Trophoblast cell (in vitro differentiated cells and primary cell): ENCODE measurements around the gene AOPEP.

Source experiments
- DNase-seq, 2 donors: peaks; one replicate each; pipeline ENCODE4 v3.0.0-alpha.2; 2016
- H2AFZ ChIP-seq: 2 replicates; pipeline ENCODE4 v1.6.1; 2013; ENCODE audit warnings: low read length, moderate library complexity, mild to moderate bottlenecking; ENCODE audit not compliant: insufficient read depth, poor library complexity
- H2AK5ac ChIP-seq: 2 replicates; pipeline ENCODE4 v1.6.1; 2013; ENCODE audit warnings: mild to moderate bottlenecking, low read length
- H2BK120ac ChIP-seq: 2 replicates; pipeline ENCODE4 v1.6.1; 2013; ENCODE audit warnings: low read length, mild to moderate bottlenecking, moderate library complexity; ENCODE audit not compliant: insufficient read depth, poor library complexity
- H2BK12ac ChIP-seq: 2 replicates; pipeline ENCODE4 v1.6.1; 2013; ENCODE audit warnings: mild to moderate bottlenecking, low read length, moderate library complexity
- H2BK5ac ChIP-seq: 2 replicates; pipeline ENCODE4 v1.6.1; 2013; ENCODE audit warnings: low read length, low read depth, moderate library complexity, mild to moderate bottlenecking; ENCODE audit not compliant: poor library complexity
- H3K14ac ChIP-seq: 2 replicates; pipeline ENCODE4 v1.6.1; 2013; ENCODE audit warnings: mild to moderate bottlenecking, low read length
- H3K18ac ChIP-seq: 2 replicates; pipeline ENCODE4 v1.6.1; 2013; ENCODE audit warnings: mild to moderate bottlenecking, low read length
- H3K23ac ChIP-seq: 2 replicates; pipeline ENCODE4 v1.6.1; 2013; ENCODE audit warnings: low read length
- H3K27ac ChIP-seq: 2 replicates; pipeline ENCODE4 v1.5.1; 2013; ENCODE audit warnings: low read depth, mild to moderate bottlenecking, inconsistent platforms, low read length, moderate library complexity
- H3K27me3 ChIP-seq: 2 replicates; pipeline ENCODE4 v1.6.1; 2013; ENCODE audit warnings: inconsistent platforms, mild to moderate bottlenecking, low read length, moderate library complexity; ENCODE audit not compliant: insufficient read depth
- H3K36me3 ChIP-seq, 2 experiments: 1 replicate in 1 of 2; 2 replicates in 1 of 2; pipeline ENCODE4 v1.6.1; 2013; ENCODE audit warnings: low read length in 2 of 2, mild to moderate bottlenecking in 2 of 2, moderate library complexity in 1 of 2; ENCODE audit not compliant: insufficient read depth in 2 of 2, control insufficient read depth in 1 of 2
- H3K4ac ChIP-seq: 2 replicates; pipeline ENCODE4 v1.6.1; 2013; ENCODE audit warnings: low read depth, mild to moderate bottlenecking, low read length, moderate library complexity
- H3K4me1 ChIP-seq, 2 experiments: 1 replicate in 1 of 2; 2 replicates in 1 of 2; pipeline ENCODE4 v1.6.1; 2013; ENCODE audit warnings: low read length in 2 of 2, mild to moderate bottlenecking in 2 of 2, moderate library complexity in 1 of 2; ENCODE audit not compliant: insufficient read depth in 2 of 2, control insufficient read depth in 1 of 2
- H3K4me2 ChIP-seq: 2 replicates; pipeline ENCODE4 v1.6.1; 2013; ENCODE audit warnings: inconsistent platforms, mild to moderate bottlenecking, low read length, moderate library complexity
- H3K4me3 ChIP-seq: 2 replicates; pipeline ENCODE4 v1.5.1; 2013; ENCODE audit warnings: mild to moderate bottlenecking, low read depth, low read length, inconsistent platforms
- H3K79me1 ChIP-seq: one replicate; pipeline ENCODE4 v1.6.1; 2013; ENCODE audit warnings: low read length
- H3K79me2 ChIP-seq: 2 replicates; pipeline ENCODE4 v1.6.1; 2013; ENCODE audit warnings: low read length, mild to moderate bottlenecking; ENCODE audit not compliant: control insufficient read depth, insufficient read depth, poor library complexity
- H3K9ac ChIP-seq: 2 replicates; pipeline ENCODE4 v1.6.1; 2013; ENCODE audit warnings: mild to moderate bottlenecking, low read length
- H3K9me3 ChIP-seq: 2 replicates; pipeline ENCODE4 v1.6.1; 2013; ENCODE audit warnings: low read depth, mild to moderate bottlenecking, control low read depth, inconsistent platforms, low read length; ENCODE audit not compliant: insufficient read depth
- H4K12ac ChIP-seq: 2 replicates; pipeline ENCODE4 v1.6.1; 2013; ENCODE audit warnings: low read depth, mild to moderate bottlenecking, low read length, moderate library complexity
- H4K8ac ChIP-seq: 2 replicates; pipeline ENCODE4 v1.6.1; 2013; ENCODE audit warnings: low read depth, mild to moderate bottlenecking, low read length, moderate library complexity
- H4K91ac ChIP-seq: one replicate; pipeline ENCODE4 v1.6.1; 2013; ENCODE audit warnings: low read depth, mild to moderate bottlenecking, low read length, moderate library complexity
- WGBS: extraction: QIAGEN DNeasy Blood & Tissue Kit; methylation state at CpG from one replicate; pipeline ENCODE4 v1.1.7; 2013; ENCODE audit warnings: missing lambda C conversion rate; ENCODE audit not compliant: insufficient read length, insufficient coverage; ENCODE audit errors: extremely low coverage; 5-methylcytosine and 5-hydroxymethylcytosine counted together

Gene AOPEP

GRCh38 chr9:94913550-94913949 is 187.1 kb downstream of the AOPEP start:
- H3K9ac ChIP-seq, result no peak overlapping the region
- no peak overlapping the region for H2BK120ac ChIP-seq
- no peak overlapping the region for H3K18ac ChIP-seq
- no CpG with 5 or more reads among the region's 4 CpGs for WGBS
- H3K4ac ChIP-seq, result no peak overlapping the region
- H3K4me1 ChIP-seq, result peaks cover 31 to 53% of the 10 kb centered on the region in 2 experiments
- peaks cover 10% of the 10 kb centered on the region for H3K79me2 ChIP-seq
- no peaks in the 10 kb centered on the region for H3K27me3 ChIP-seq
- peaks cover 1% of the 10 kb centered on the region for H3K9me3 ChIP-seq
- no peak for DNase-seq
- H3K79me1 ChIP-seq, result peaks cover 41% of the 10 kb centered on the region
- no peak overlapping the region for H2BK5ac ChIP-seq
- no peak overlapping the region for H3K4me2 ChIP-seq
- H3K27ac ChIP-seq, result peak overlapping the region; percentile 36
- no peak overlapping the region for H4K8ac ChIP-seq
- H4K12ac ChIP-seq, result no peak overlapping the region
- H2AFZ ChIP-seq, result no peak overlapping the region
- H3K14ac ChIP-seq, result no peak overlapping the region
- no peak overlapping the region for H2AK5ac ChIP-seq
- no peak overlapping the region for H4K91ac ChIP-seq
- no peak overlapping the region for H3K23ac ChIP-seq
- no peak overlapping the region for H2BK12ac ChIP-seq
- H3K4me3 ChIP-seq, result no peak overlapping the region
- no peaks in the 10 kb centered on the region for H3K36me3 ChIP-seq

DNA sequence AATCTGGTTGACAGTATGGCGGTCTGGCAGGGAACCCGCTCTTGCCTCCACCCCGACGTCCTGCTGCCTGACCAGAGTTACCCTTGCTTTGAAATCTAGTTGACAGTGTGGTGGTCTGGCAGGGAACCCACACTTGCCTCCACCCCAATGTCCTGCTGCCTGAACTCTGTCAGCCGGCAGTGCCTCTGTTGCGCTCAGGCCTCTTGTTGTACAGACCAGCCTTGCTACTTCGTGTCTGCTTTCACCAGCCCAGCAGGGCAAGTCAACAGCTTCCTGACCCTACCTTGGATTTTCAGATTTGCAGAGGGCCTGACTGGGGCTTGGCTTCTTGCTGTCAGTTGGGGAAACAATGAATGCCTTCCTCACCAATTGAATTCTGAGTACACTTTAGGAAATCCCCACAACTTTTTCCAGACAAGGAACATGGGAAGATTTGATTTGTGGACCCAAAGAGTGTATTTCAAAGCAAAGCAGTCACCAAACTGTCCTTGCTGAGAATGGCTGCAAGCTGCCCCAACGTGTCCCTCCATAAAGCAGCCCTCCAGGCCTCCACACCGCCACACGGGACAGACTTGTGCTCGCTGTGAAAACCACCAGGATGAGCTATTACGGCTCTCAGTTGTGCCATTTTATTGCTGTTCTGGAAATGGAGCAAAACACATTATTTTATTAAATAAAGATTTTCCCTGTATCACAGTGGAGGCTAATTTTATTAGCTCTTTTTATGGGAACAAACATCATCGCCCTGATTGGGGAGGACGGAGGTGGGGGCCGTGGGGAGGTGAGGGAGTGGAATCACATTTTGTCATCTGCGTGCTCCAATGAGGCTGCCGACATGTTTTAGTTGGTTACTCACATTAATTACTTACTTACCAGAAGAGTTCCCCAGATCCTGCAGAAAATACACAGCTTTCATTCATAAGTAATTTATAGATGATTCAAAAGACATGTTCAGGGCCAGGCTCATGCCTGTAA is 189.3 kb downstream of the AOPEP start:
- Histone ChIP-seq H3K79me1 (peaks cover 50% of the 10 kb centered on the region), H3K9me3 (peaks cover 1% of the 10 kb centered on the region), H3K4ac (peak overlapping the region; percentile 83), H2BK5ac (peak overlapping the region; percentile 46), H3K4me1 (peaks cover 43 to 59% of the 10 kb centered on the region in 2 experiments), H3K18ac (peak overlapping the region; percentile 71), H3K27ac (peak overlapping the region; percentile 55), H4K12ac (no peak overlapping the region), H2AK5ac (peak overlapping the region; percentile 73), H3K23ac (no peak overlapping the region), H4K91ac (peak overlapping the region; percentile 91), H3K27me3 (no peaks in the 10 kb centered on the region), H2BK12ac (peak overlapping the region; percentile 42), H3K14ac (peak overlapping the region; percentile 64), H2AFZ (no peak overlapping the region), H4K8ac (peak overlapping the region; percentile 67), H3K36me3 (no peaks in the 10 kb centered on the region), H3K79me2 (peaks cover 13% of the 10 kb centered on the region), H3K4me3 (no peak overlapping the region), H3K9ac (no peak overlapping the region), H2BK120ac (peak overlapping the region; percentile 23), H3K4me2 (no peak overlapping the region)
- no CpG with 5 or more reads among the region's 17 CpGs for WGBS
- DNase-seq, result no peak

DNA sequence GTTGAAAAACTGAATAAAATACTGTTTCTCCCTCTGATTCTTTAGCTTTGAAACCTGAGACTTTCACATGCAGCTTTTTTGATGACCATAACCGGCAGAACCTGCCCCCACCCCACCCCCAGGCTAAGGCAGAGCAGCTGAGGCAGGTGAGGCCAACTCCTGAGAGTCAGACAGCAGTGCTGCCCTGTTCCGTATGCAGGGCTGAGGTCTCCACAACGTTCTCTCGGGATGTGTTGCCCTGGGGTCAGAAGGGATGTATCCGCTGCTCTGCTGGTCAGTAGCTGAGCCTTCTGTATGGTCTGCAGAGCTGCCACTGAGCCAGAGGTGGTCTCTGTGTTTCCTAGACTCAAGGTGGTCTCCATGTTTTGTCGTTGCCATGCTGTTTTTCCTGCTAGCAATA is 190.5 kb downstream of the AOPEP start:
- Histone ChIP-seq H4K91ac (peak overlapping the region; percentile 78), H3K4me1 (peaks cover 46 to 57% of the 10 kb centered on the region in 2 experiments), H2AK5ac (peak overlapping the region; percentile 75), H3K23ac (no peak overlapping the region), H3K36me3 (no peaks in the 10 kb centered on the region), H3K18ac (peak overlapping the region; percentile 69), H2AFZ (no peak overlapping the region), H2BK120ac (peak overlapping the region; percentile 28), H3K27ac (peak overlapping the region; percentile 48), H3K9me3 (peaks cover 1% of the 10 kb centered on the region), H2BK12ac (peak overlapping the region; percentile 94), H3K9ac (no peak overlapping the region), H2BK5ac (peak overlapping the region; percentile 34), H4K12ac (no peak overlapping the region), H3K79me2 (peaks cover 16% of the 10 kb centered on the region), H3K4me3 (no peak overlapping the region), H3K4ac (no peak overlapping the region), H4K8ac (peak overlapping the region; percentile 54), H3K79me1 (peaks cover 54% of the 10 kb centered on the region), H3K14ac (peak overlapping the region; percentile 61), H3K4me2 (peak overlapping the region; percentile 11), H3K27me3 (no peaks in the 10 kb centered on the region)
- peak; percentile 87 to 92 for DNase-seq
- no CpG with 5 or more reads among the region's 6 CpGs for WGBS

DNA sequence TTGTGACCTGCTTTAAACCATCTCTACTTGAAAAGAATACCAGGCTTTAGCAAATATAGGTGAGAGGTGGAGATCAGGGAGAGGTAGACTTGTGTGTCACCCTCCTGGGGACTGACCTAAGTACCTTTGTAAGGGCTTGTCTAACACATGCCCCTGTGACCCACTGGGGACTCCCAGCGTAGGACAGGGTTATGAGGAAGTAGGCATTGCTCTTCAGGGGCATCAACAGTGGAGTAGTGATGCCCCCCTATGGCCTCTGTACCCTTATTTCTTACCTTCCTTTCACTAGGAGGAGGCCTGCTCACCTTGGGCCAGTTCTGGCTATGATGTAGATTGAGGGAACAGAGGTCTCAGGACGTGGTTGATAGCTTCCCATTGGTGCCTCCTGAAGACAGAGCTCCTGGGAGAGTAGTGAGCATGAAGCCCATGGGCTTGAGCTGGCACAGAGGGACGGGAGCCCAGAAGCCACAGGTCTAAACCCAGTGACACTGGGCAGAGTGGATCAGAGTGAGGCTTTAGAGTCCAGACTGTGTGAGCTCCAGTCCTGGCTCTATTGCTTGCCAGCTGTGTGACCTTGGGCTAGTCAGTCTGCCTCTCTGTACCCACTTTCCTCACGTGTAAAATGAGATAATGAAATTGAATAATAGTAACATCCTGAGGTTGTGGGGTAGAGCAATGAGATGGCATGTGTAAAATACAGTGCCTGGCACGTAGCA is 191.7 kb downstream of the AOPEP start:
- DNase-seq, result peak in 1 of 2 donors; percentile 39
- H3K18ac ChIP-seq, result peak overlapping the region; percentile 52
- no peak overlapping the region for H3K4me3 ChIP-seq
- peak overlapping the region; percentile 86 for H2BK5ac ChIP-seq
- no peaks in the 10 kb centered on the region for H3K9me3 ChIP-seq
- peak overlapping the region; percentile 93 for H3K4ac ChIP-seq
- H3K27ac ChIP-seq, result peak overlapping the region; percentile 18
- WGBS, result no CpG with 5 or more reads among the region's 5 CpGs
- H2AFZ ChIP-seq, result peak overlapping the region; percentile 82
- H3K4me2 ChIP-seq, result no peak overlapping the region
- no peaks in the 10 kb centered on the region for H3K36me3 ChIP-seq
- peaks cover 14% of the 10 kb centered on the region for H3K79me2 ChIP-seq
- no peaks in the 10 kb centered on the region for H3K27me3 ChIP-seq
- H3K14ac ChIP-seq, result peak overlapping the region; percentile 88
- peak overlapping the region; percentile 51 for H4K8ac ChIP-seq
- peak overlapping the region; percentile 100 for H2BK12ac ChIP-seq
- peak overlapping the region; percentile 93 for H4K91ac ChIP-seq
- no peak overlapping the region for H3K23ac ChIP-seq
- peak overlapping the region; percentile 95 for H2BK120ac ChIP-seq
- peaks cover 52% of the 10 kb centered on the region for H3K79me1 ChIP-seq
- peak overlapping the region; percentile 93 for H2AK5ac ChIP-seq
- H3K4me1 ChIP-seq, result peaks cover 44 to 56% of the 10 kb centered on the region in 2 experiments
- no peak overlapping the region for H3K9ac ChIP-seq
- H4K12ac ChIP-seq, result no peak overlapping the region
